Measurements from ENCODE around the gene PSTPIP2.
"Not testable (repeated sequence)": the region's sequence is repeated elsewhere in the genome, so short reads cannot be mapped to it uniquely, and the experiment has no call there.

The PSTPIP2 gene

GRCh38 chr18:46069524-46069923, 2.5 kb downstream of the PSTPIP2 start:
- no peak for DNase-seq

GRCh38 chr18:46068763-46069162, 3.3 kb downstream of the PSTPIP2 start:
- no peak for DNase-seq

DNA sequence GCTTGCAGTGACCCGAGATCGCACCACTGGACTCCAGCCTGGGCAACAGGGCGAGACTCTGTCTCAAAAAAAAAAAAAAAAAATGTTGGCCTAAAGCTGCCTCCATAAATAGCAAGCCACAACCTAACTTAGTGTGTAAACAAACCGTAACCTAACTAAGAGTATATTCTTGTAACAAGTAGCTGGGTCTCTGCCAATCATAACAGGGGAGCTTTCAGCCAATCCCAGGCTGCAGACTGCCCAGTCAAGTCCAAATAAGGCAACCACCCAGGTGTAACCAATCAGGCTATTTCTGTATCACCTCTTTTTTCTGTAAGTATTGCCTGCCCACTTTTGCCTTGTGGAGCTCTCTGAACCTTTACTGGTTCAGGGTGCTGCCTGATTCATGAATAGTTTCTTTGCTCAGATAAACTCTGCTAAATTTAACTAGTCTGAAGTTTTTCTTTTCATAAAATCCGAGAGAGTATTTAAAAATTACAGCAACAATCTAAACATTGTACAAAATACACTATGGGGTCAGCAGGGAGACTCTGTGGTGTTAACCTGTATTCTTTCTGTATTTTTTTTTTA, 4.5 kb downstream of the PSTPIP2 start:
- DNase-seq, result no peak

- DNase-seq, result no peak
Measured at GRCh38 chr18:46062781-46063180, 9.3 kb downstream of the PSTPIP2 start.

DNA sequence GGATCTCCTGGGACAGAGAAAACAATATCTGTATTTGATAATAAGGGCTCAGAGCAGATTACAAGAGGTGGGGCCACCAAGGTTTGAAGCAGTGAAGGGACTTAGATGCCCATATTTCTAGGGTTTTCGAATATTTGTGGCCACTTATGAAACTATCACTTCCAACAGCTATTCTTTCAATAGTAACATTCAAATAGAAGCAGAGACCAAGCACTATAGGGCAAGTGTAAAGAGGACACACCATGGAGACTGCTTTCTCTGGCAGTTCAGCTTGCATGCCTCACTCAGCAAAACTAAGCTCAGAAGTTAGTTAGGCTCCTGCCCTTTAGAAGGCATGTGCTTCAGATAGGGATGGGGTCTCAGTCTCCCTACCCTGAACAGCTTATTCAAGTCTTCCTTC, 10.3 kb downstream of the PSTPIP2 start:
- DNase-seq, result no peak

GRCh38 chr18:46061387-46061786, 10.7 kb downstream of the PSTPIP2 start:
- no peak for DNase-seq

GRCh38 chr18:46060359-46060841, 11.7 kb downstream of the PSTPIP2 start:
- DNase-seq, result no peak

DNA sequence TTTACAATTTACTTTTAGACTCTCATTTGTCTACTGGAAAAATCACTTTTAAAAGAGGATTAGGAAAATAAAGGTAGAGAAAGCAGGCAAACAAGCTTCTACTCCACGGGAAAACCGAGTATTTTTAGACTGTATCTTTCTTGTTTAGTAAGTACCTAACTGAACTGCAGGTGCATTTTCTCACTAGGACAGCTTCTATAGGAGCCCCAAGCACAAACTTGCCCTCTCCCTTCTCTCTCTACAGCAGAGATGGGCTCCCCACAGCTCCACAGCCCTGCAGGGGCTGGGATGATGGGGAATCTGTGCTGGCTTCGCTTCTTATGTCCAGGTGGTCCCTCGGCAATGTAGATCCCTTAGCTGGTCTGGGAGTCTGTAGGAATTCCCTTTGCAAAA, 16.2 kb downstream of the PSTPIP2 start:
- no peak for DNase-seq

GRCh38 chr18:46054956-46055837, 16.9 kb downstream of the PSTPIP2 start:
- DNase-seq, result no peak

DNA sequence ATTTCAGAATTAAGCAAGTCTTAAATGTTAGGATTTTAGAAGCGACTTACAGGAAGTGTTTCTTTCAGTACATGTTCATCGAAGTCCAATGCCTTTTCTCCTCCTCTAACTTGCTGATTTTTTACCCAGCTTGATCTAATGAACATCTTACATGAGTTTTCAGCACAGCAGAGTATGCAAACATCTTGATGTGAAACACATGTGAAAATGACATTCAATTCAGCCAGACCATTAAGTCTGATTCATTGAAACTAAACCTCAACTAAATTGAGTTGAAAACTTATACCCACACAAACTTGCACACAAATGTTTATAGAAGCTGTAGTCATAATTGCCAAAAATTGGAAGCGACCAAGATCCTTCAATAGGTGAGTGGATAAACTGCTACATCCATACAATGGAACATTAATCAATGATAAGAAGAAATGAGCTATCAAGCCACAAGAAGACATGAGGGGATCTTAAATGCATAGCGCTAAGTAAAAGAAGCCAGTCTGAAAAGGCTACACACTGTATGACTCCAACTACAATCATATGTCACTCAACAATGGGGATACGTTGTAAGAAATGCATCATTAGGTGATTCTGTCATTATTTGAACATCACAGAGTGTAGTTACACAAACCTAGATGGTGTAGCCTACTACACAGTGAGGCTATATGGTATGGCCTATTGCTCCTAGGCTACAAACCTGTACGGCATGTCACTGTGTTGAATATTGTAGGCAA, 18.5 kb downstream of the PSTPIP2 start:
- no peak for DNase-seq

GRCh38 chr18:46051731-46052461, 20.2 kb downstream of the PSTPIP2 start:
- DNase-seq, result no peak

GRCh38 chr18:46050268-46050667, 21.8 kb downstream of the PSTPIP2 start:
- no peak for DNase-seq

- no peak for DNase-seq
Measured at GRCh38 chr18:46048641-46049040, 23.4 kb downstream of the PSTPIP2 start.

GRCh38 chr18:46047369-46047768, 24.7 kb downstream of the PSTPIP2 start:
- not testable (repeated sequence) for DNase-seq

DNA sequence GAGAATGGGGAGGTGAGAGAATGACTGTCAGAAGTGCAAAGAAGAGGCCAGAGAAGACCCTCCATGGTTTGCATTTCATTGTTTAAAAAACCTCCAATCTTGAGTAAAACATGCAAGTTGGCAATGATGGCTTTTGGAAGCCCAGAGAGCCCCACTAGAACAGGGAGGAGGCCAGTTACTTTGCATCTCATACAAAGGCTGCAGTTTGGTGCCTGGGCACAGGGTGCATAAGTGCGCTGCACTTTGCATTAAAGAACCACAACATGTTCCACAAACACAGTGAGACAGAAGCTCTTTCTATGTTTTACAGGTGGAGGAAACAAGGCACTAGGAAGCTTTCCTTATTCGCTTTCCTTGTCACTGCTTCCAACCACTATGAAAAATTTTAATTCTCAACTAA, 25.4 kb downstream of the PSTPIP2 start:
- DNase-seq, result no peak

GRCh38 chr18:46046126-46046525, 25.9 kb downstream of the PSTPIP2 start:
- no peak for DNase-seq

- no peak for DNase-seq
Measured at GRCh38 chr18:46042571-46043123, 29.4 kb downstream of the PSTPIP2 start.

GRCh38 chr18:46040747-46041104, 31.3 kb downstream of the PSTPIP2 start:
- DNase-seq, result no peak

- no peak for DNase-seq
Measured at GRCh38 chr18:46040033-46040746, 31.9 kb downstream of the PSTPIP2 start.

GRCh38 chr18:46037512-46038305, 34.4 kb downstream of the PSTPIP2 start:
- no peak for DNase-seq

Data from CD4-positive, alpha-beta T cell treated with Interleukin-15 for 1 hour (primary cell).